ENCODE data around the gene WNT5B.

Gene WNT5B

DNA sequence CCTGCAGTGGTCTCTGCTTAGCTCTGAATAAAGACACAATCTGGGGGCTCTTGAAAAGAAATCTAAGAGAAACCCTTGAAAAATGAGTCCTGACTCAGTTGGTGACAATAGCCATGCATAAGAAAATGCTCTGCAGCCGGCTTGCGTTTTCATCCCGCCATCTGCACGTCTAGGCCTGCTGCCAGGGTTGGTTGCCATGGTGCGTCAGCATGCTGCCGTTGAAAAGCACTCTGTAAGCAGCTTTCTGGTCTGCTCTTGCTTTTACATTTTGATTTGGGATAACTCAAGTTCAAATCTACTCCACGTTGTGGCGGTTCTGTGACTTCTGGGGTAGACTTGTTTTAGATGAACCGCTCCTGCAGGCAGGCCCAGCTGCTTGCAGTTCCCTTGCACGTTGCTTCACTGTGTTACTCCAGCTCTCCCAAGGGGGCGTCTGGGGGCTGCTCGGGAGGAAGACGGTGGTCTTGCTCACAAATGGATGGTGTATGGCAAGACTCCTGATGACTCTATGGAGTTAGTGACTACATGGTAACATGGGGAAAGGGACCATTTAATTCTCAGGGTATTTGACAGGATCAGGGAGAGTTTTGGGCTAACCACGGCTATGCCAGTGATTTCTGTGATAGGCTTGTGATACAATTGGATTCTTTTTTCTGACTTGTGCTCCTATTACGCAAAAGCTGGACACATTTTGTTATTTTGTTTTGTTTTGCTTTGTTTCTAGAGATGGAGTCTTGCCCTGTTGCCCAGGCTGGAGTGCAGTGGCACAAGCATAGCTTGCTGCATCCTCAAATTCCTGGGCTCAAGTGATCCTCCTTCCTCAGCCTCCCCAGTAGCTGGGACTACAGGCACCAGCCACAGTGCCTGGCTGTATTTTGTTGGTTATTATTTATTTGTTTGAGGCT, 15.8 kb downstream of the WNT5B start:
- no peak overlapping the region for H3K4me3 ChIP-seq (ENCODE audit: low read depth, low read length)
- peak; percentile 40 for DNase-seq (ENCODE audit: low read depth)
- TF ChIP-seq POLR2A (IDR thresholded peaks at IDR 0.05; ENCODE audit: extremely low read depth, insufficient read length) (no peak), MAX (IDR thresholded peaks at IDR 0.05; ENCODE audit: low read depth, low read length) (no peak), MYC (IDR thresholded peaks at IDR 0.05; ENCODE audit: low read depth, low read length) (no peak)
- TF ChIP-seq, protein P1, sequence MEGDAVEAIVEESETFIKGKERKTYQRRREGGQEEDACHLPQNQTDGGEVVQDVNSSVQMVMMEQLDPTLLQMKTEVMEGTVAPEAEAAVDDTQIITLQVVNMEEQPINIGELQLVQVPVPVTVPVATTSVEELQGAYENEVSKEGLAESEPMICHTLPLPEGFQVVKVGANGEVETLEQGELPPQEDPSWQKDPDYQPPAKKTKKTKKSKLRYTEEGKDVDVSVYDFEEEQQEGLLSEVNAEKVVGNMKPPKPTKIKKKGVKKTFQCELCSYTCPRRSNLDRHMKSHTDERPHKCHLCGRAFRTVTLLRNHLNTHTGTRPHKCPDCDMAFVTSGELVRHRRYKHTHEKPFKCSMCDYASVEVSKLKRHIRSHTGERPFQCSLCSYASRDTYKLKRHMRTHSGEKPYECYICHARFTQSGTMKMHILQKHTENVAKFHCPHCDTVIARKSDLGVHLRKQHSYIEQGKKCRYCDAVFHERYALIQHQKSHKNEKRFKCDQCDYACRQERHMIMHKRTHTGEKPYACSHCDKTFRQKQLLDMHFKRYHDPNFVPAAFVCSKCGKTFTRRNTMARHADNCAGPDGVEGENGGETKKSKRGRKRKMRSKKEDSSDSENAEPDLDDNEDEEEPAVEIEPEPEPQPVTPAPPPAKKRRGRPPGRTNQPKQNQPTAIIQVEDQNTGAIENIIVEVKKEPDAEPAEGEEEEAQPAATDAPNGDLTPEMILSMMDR (IDR thresholded peaks at IDR 0.05; ENCODE audit: low read depth, low read length) = no peak

DNA sequence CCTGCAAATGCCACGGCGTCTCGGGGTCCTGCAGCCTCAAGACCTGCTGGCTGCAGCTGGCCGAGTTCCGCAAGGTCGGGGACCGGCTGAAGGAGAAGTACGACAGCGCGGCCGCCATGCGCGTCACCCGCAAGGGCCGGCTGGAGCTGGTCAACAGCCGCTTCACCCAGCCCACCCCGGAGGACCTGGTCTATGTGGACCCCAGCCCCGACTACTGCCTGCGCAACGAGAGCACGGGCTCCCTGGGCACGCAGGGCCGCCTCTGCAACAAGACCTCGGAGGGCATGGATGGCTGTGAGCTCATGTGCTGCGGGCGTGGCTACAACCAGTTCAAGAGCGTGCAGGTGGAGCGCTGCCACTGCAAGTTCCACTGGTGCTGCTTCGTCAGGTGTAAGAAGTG, 16.8 kb downstream of the WNT5B start:
- no peak for DNase-seq (ENCODE audit: low read depth)
- H3K4me3 ChIP-seq (ENCODE audit: low read depth, low read length) = no peak overlapping the region
- TF ChIP-seq MAX (IDR thresholded peaks at IDR 0.05; ENCODE audit: low read depth, low read length) (no peak), POLR2A (IDR thresholded peaks at IDR 0.05; ENCODE audit: extremely low read depth, insufficient read length) (no peak), MYC (IDR thresholded peaks at IDR 0.05; ENCODE audit: low read depth, low read length) (no peak)
- TF ChIP-seq, protein P1 (IDR thresholded peaks at IDR 0.05; ENCODE audit: low read depth, low read length) = no peak

GRCh38 chr12:1646569-1647284, 17.7 kb downstream of the WNT5B start:
- DNase-seq (ENCODE audit: low read depth) = peak; percentile 88
- no peak overlapping the region for H3K4me3 ChIP-seq (ENCODE audit: low read depth, low read length)
- TF ChIP-seq MYC (IDR thresholded peaks at IDR 0.05; ENCODE audit: low read depth, low read length) (peak; percentile 62), MAX (IDR thresholded peaks at IDR 0.05; ENCODE audit: low read depth, low read length) (peak; percentile 70), POLR2A (IDR thresholded peaks at IDR 0.05; ENCODE audit: extremely low read depth, insufficient read length) (peak; percentile 27)
- TF ChIP-seq, protein P1 (IDR thresholded peaks at IDR 0.05; ENCODE audit: low read depth, low read length) = no peak

- no peak overlapping the region for H3K4me3 ChIP-seq (ENCODE audit: low read depth, low read length)
- TF ChIP-seq, protein P1 (IDR thresholded peaks at IDR 0.05; ENCODE audit: low read depth, low read length) = no peak
- TF ChIP-seq POLR2A (IDR thresholded peaks at IDR 0.05; ENCODE audit: extremely low read depth, insufficient read length) (no peak), MYC (IDR thresholded peaks at IDR 0.05; ENCODE audit: low read depth, low read length) (no peak), MAX (IDR thresholded peaks at IDR 0.05; ENCODE audit: low read depth, low read length) (no peak)
- no peak for DNase-seq (ENCODE audit: low read depth)
Measured at GRCh38 chr12:1647285-1647669, 18.2 kb downstream of the WNT5B start.

- no peak overlapping the region for H3K4me3 ChIP-seq (ENCODE audit: low read depth, low read length)
- no peak for TF ChIP-seq MYC (IDR thresholded peaks at IDR 0.05; ENCODE audit: low read depth, low read length)
- TF ChIP-seq, protein P1 (IDR thresholded peaks at IDR 0.05; ENCODE audit: low read depth, low read length) = no peak
- TF ChIP-seq POLR2A (IDR thresholded peaks at IDR 0.05; ENCODE audit: extremely low read depth, insufficient read length) = no peak
- TF ChIP-seq MAX (IDR thresholded peaks at IDR 0.05; ENCODE audit: low read depth, low read length) = no peak
- DNase-seq (ENCODE audit: low read depth) = no peak
Measured at GRCh38 chr12:1650260-1650977, 21.4 kb downstream of the WNT5B start.

Data from NB4 (cell line).